HCT116 (cell line): ENCODE results near the gene SLC39A12. TPM values are rescaled to one million over a fixed set of nuclear protein-coding genes. Genes with fewer than 3 reads are reported as not detected.

Source experiments
- ATAC-seq: fragments of 200-7000 bp; cut with Tn5 transposase; 2 replicates; pipeline ENCODE4 v1.9.1; 2020; ENCODE audit warnings: mild to moderate bottlenecking, moderate library complexity
- BruUV-seq: library from RNA; stranded (reverse); fragments of 400-500 nt; replicated peaks from 2 replicates; lab custom pipeline; 2021; lab: Mats Ljungman, UMichigan
- CTCF ChIA-PET: fragments of 300-600 bp; sonication (Branson Sonifier 250); formaldehyde crosslinking; loops from one replicate; lab custom pipeline; 2021; ENCODE audit warnings: antibody characterized with exemption; lab: Charles Lee
- POLR2A ChIA-PET: fragments of 300-600, 350-600 bp; sonication (Branson Sonifier 250); formaldehyde crosslinking; loops from one replicate; lab custom pipeline; 2021; ENCODE audit warnings: antibody characterized with exemption; lab: Charles Lee
- RAD21 ChIA-PET, 2 experiments: fragments of 300-600 bp; sonication (Branson Sonifier 250); formaldehyde crosslinking; loops; one replicate each; lab custom pipeline; 2023; ENCODE audit warnings: low total read pairs in 2 of 2; ENCODE audit not compliant: uncharacterized antibody in 2 of 2, unreplicated experiment in 2 of 2, low non-redundant PET in 1 of 2; lab: Charles Lee
- DNase-seq: peaks from one replicate; pipeline ENCODE4 v3.0.0-alpha.2; 2010; ENCODE audit warnings: low read depth, low spot score
- H2AFZ ChIP-seq: fragments of 200-600 bp; shearing (Covaris generic), sonication (generic); 2 replicates; pipeline ENCODE4 v1.6.1; 2017; ENCODE audit warnings: low read depth, mixed run types, mixed read lengths, antibody characterized with exemption, low read length; ENCODE audit not compliant: poor library complexity, severe bottlenecking
- H3K27ac ChIP-seq: 2 replicates; pipeline ENCODE4 v1.5.1; 2012; ENCODE audit warnings: low read depth, low read length
- H3K27me3 ChIP-seq: fragments of 200-600 bp; sonication (generic); 2 replicates; pipeline ENCODE4 v1.6.1; 2016; ENCODE audit warnings: mixed run types, low read length, mixed read lengths; ENCODE audit not compliant: insufficient read depth
- H3K36me3 ChIP-seq, 2 experiments: fragments of 200-500 bp in 1 of 2; fragments of 200-600 bp in 1 of 2; sonication (Bioruptor generic) in 1 of 2; sonication (generic) in 1 of 2; 2 replicates each; pipeline versions ENCODE4 v1.5.1 to v1.6.1; 2014 to 2016; ENCODE audit warnings: low read length in 2 of 2, inconsistent platforms in 1 of 2, mixed read lengths in 1 of 2, mixed run types in 1 of 2; ENCODE audit not compliant: insufficient read depth in 2 of 2, control insufficient read depth in 1 of 2
- H3K4me1 ChIP-seq, 2 experiments: fragments of 200-600 bp in 1 of 2; sonication (generic) in 1 of 2; 2 replicates each; pipeline versions ENCODE4 v1.5.1 to v1.6.1; 2012 to 2017; ENCODE audit warnings: low read length in 2 of 2, inconsistent platforms in 1 of 2, mild to moderate bottlenecking in 1 of 2, mixed read lengths in 1 of 2, mixed run types in 1 of 2, moderate library complexity in 1 of 2; ENCODE audit not compliant: insufficient read depth in 2 of 2, control insufficient read depth in 1 of 2
- H3K4me2 ChIP-seq: fragments of 200-600 bp; sonication (generic); 2 replicates; pipeline ENCODE4 v1.6.1; 2017; ENCODE audit warnings: mixed run types, low read length, mixed read lengths
- H3K4me3 ChIP-seq, 2 experiments: fragments of 200-600 bp in 1 of 2; sonication (generic) in 1 of 2; replicated peaks in 1 of 2; 2 replicates each; pipeline ENCODE4 v1.5.1; 2011 to 2016; ENCODE audit warnings: low read length in 2 of 2, control low read depth in 1 of 2, low read depth in 1 of 2, mild to moderate bottlenecking in 1 of 2, mixed read lengths in 1 of 2, mixed run types in 1 of 2
- H3K79me2 ChIP-seq: fragments of 200-600 bp; sonication (generic); 2 replicates; pipeline ENCODE4 v1.6.1; 2017; ENCODE audit warnings: mild to moderate bottlenecking, mixed run types, low read length, moderate library complexity, mixed read lengths; ENCODE audit not compliant: insufficient read depth
- H3K9ac ChIP-seq: fragments of 200-600 bp; sonication (generic); 2 replicates; pipeline ENCODE4 v1.6.1; 2016; ENCODE audit warnings: low read length, mixed read lengths
- H3K9me2 ChIP-seq: fragments of 200-600 bp; sonication (generic), shearing (Covaris generic); 2 replicates; pipeline ENCODE4 v1.6.1; 2017; ENCODE audit warnings: mixed run types, mild to moderate bottlenecking, moderate library complexity; ENCODE audit not compliant: insufficient read depth
- H3K9me3 ChIP-seq, 2 experiments: fragments of 200-500 bp in 1 of 2; fragments of 200-600 bp in 1 of 2; sonication (Bioruptor generic) in 1 of 2; sonication (generic) in 1 of 2; 2 replicates each; pipeline ENCODE4 v1.6.1; 2014 to 2017; ENCODE audit warnings: low read length in 2 of 2, mixed read lengths in 2 of 2, inconsistent platforms in 1 of 2, low read depth in 1 of 2, mild to moderate bottlenecking in 1 of 2, mixed run types in 1 of 2, moderate library complexity in 1 of 2; ENCODE audit not compliant: control insufficient read depth in 1 of 2, insufficient read depth in 1 of 2
- H4K20me1 ChIP-seq: fragments of 200-600 bp; sonication (generic), shearing (Covaris generic); 2 replicates; pipeline ENCODE4 v1.6.1; 2017; ENCODE audit warnings: mixed run types, mild to moderate bottlenecking, moderate library complexity; ENCODE audit not compliant: insufficient read depth
- ATF3 ChIP-seq: IDR thresholded peaks from 2 replicates; pipeline ENCODE4 v1.6.1; 2012
- CTCF ChIP-seq, 3 experiments: fragments of 200-600 bp in 1 of 3; sonication (generic) in 1 of 3; IDR thresholded peaks in 2 of 3; conservative IDR thresholded peaks in 1 of 3; 2 replicates each; pipeline ENCODE4 v1.5.1; 2012 to 2017; ENCODE audit warnings: low read depth in 2 of 3, low read length in 2 of 3, antibody characterized with exemption in 1 of 3, borderline replicate concordance in 1 of 3, control low read depth in 1 of 3, mild to moderate bottlenecking in 1 of 3, mixed read lengths in 1 of 3, mixed run types in 1 of 3, moderate library complexity in 1 of 3; ENCODE audit not compliant: insufficient read depth in 1 of 3
- EGR1 ChIP-seq: IDR thresholded peaks from 2 replicates; pipeline ENCODE4 v1.6.1; 2012; ENCODE audit warnings: low read depth
- ELF1 ChIP-seq: IDR thresholded peaks from 2 replicates; pipeline ENCODE4 v1.6.1; 2012; ENCODE audit warnings: low read depth, borderline replicate concordance
- EZH2phosphoT487 ChIP-seq: fragments of 200-600 bp; IDR thresholded peaks from 2 replicates; pipeline ENCODE4 v1.6.1; 2018; ENCODE audit warnings: antibody characterized with exemption, borderline replicate concordance
- FOSL1 ChIP-seq: IDR thresholded peaks from 2 replicates; pipeline ENCODE4 v1.6.1; 2012; ENCODE audit warnings: low read depth
- JUND ChIP-seq: IDR thresholded peaks from 2 replicates; pipeline ENCODE4 v1.6.1; 2012
- MAX ChIP-seq: IDR thresholded peaks from 2 replicates; pipeline ENCODE4 v1.6.1; 2012
- REST ChIP-seq: IDR thresholded peaks from 2 replicates; pipeline ENCODE4 v1.6.1; 2012; ENCODE audit warnings: low read depth
- SP1 ChIP-seq: IDR thresholded peaks from 2 replicates; pipeline ENCODE4 v1.6.1; 2012; ENCODE audit warnings: low read depth
- YY1 ChIP-seq: IDR thresholded peaks from 2 replicates; pipeline ENCODE4 v1.6.1; 2011; ENCODE audit warnings: low read length, low read depth, moderate library complexity, mild to moderate bottlenecking; ENCODE audit not compliant: insufficient replicate concordance; ENCODE audit errors: extremely low read depth
- ZNF274 ChIP-seq: fragments of 200-500 bp; sonication (Bioruptor generic); IDR thresholded peaks from 2 replicates; pipeline ENCODE4 v1.6.1; 2014; ENCODE audit warnings: mild to moderate bottlenecking, low read depth, low read length, inconsistent platforms
- intact Hi-C: fragments of 100-400 bp; cut with micrococcal nuclease; formaldehyde crosslinking; loops from 2 replicates; pipeline ENCODE4 v1.10.0; 2022
- total RNA-seq: library from RNA; stranded (reverse); gene quantifications from one replicate; pipeline ENCODE4 v1.2.1, GENCODE V29; 2021; ENCODE audit not compliant: unreplicated experiment

The SLC39A12 gene
- total RNA-seq, 1 experiment from 2014 or later, result not detected

- ChIA-PET CTCF (no interaction called here), RAD21 (no interaction called here)
- Histone ChIP-seq H3K4me1 (no peaks in the 10 kb centered on the region), H3K27ac (no peak overlapping the region), H2AFZ (no peak overlapping the region), H3K4me3 (no peak overlapping the region), H3K27me3 (no peaks in the 10 kb centered on the region)
- intact Hi-C loops, result no loop called here
- no peak for ATAC-seq
- TF ChIP-seq EZH2phosphoT487, result no peak
- TF ChIP-seq SP1, result no peak
- no peak for TF ChIP-seq EGR1
- TF ChIP-seq ZNF274, result no peak
- 0 out of 2 replicates have a peak, but pooled peaks have one; percentile 13 for TF ChIP-seq MAX
- peak; percentile 23; the same call in 1 of the 2 replicates for TF ChIP-seq JUND
- TF ChIP-seq ELF1, result no peak
- TF ChIP-seq, all 23 proteins: peak for 2
- Histone ChIP-seq H3K4me2 (no peak overlapping the region), H3K9me3 (no peaks in the 10 kb centered on the region), H3K9me2 (0 out of 2 replicates have a peak, but pooled peaks cover 3% of the 10 kb centered on the region), H4K20me1 (no peaks in the 10 kb centered on the region), H3K9ac (no peak overlapping the region), H3K36me3 (no peaks in the 10 kb centered on the region), H3K79me2 (no peaks in the 10 kb centered on the region)
- POLR2A ChIA-PET, result no interaction called here
- no TSS peak for BruUV-seq
- DNase-seq, result no peak
Observed at GRCh38 chr10:17923728-17924127, 28.0 kb upstream of the SLC39A12 start.

- BruUV-seq, result no TSS peak
- H4K20me1 ChIP-seq, result no peaks in the 10 kb centered on the region
- H3K36me3 ChIP-seq, result no peaks in the 10 kb centered on the region
- TF ChIP-seq ATF3, result no peak
- no peak for TF ChIP-seq REST
- TF ChIP-seq CTCF (IDR thresholded peaks at IDR 0.05 in 2 of 3, conservative IDR thresholded peaks at IDR 0.05 in 1 of 3; ENCODE audit: borderline replicate concordance in 1 of 3, insufficient read depth in 1 of 3, low read depth in 2 of 3, low read length in 2 of 3), result no peak
- no peak for TF ChIP-seq YY1
- no peak for TF ChIP-seq SP1
- TF ChIP-seq JUND, result peak; percentile 27; the same call in 1 of the 2 replicates
- TF ChIP-seq FOSL1, result no peak; the same call in 1 of the 2 replicates
- ChIA-PET CTCF (no interaction called here), RAD21 (no interaction called here), POLR2A (no interaction called here)
- intact Hi-C loops, result no loop called here
- H3K4me3 ChIP-seq, result no peak overlapping the region
- no peaks in the 10 kb centered on the region for H3K9me2 ChIP-seq
- ATAC-seq, result no peak
- no peak overlapping the region for H2AFZ ChIP-seq
- no peaks in the 10 kb centered on the region for H3K79me2 ChIP-seq
- no peak overlapping the region for H3K27ac ChIP-seq
- H3K9ac ChIP-seq, result no peak overlapping the region
- peaks cover 0 to 7% of the 10 kb centered on the region in 2 experiments; a peak in 1 of 4 replicates for H3K4me1 ChIP-seq
- no peaks in the 10 kb centered on the region for H3K9me3 ChIP-seq
- H3K4me2 ChIP-seq, result no peak overlapping the region
- no peak for DNase-seq
- no peaks in the 10 kb centered on the region for H3K27me3 ChIP-seq
Observed at GRCh38 chr10:17943033-17943745, 8.5 kb upstream of the SLC39A12 start.
